ENCODE measurements around the gene ZBTB18. TPM values are rescaled to one million over a fixed set of nuclear protein-coding genes. Genes with fewer than 3 reads are reported as not detected.

The ZBTB18 gene
- total RNA-seq, 2 donors from 2014 or later: 15.4 to 17.9 TPM

DNA sequence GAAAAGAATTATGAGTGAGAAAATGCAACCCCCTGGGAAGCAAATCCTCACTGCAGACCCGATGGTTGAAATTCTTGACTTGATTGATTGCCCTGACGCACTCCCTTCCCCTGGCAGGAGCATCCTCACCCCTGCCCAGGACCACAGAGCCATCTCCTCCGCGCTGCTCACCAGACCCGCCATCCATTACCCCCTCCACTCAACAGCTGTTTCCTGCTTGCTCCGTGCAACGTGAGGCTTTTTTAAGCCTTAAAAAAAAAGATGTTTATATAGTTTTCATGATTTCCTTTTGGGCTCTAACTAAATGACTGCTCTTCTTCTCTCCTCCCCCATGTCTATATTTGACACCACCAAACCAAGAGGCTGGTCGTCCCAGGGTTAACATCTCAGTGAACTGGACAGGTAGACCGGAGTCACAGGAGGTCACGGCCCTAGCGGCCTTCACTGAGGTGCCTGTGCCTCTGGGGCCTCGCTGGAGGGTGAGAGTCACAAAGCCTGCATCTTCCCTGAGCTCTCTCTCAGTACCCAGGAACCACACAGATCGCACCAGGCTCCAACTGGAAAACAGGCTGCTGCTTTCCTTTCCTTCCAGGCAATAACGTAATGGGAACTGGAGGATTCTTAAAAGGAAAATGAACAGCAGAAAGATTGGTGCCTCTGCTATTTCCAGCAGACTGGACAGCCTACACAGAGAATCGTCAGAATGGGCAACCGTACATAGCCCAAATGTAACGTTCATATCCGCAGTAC, 49.8 kb downstream of the ZBTB18 start:
- H3K4me3 Mint-ChIP-seq: no peak overlapping the region

GRCh38 chr1:244102046-244102445, 51.0 kb downstream of the ZBTB18 start:
- Mint-ChIP-seq H3K27ac (no peak overlapping the region), H3K9me3 (peaks cover 7% of the 10 kb centered on the region), H3K27me3 (ENCODE audit: insufficient read depth) (no peaks in the 10 kb centered on the region), H3K36me3 (ENCODE audit: low read depth) (no peaks in the 10 kb centered on the region), H3K4me3 (no peak overlapping the region), H3K4me1 (peaks cover 3% of the 10 kb centered on the region)
- H3K9me3 ChIP-seq (ENCODE audit: control insufficient read depth, low read length): no peaks in the 10 kb centered on the region
- DNase-seq: no peak
- no peak for TF ChIP-seq CTCF (conservative IDR thresholded peaks at IDR 0.05)
- H3K4me3 ChIP-seq (ENCODE audit: low read length): no peak overlapping the region
- WGBS, 2 experiments (ENCODE audit: insufficient coverage in 1 of 2, insufficient read length in 1 of 2): 66 to 88% methylated on average over 6 to 10 of the region's 10 CpGs
- peak overlapping the region; percentile 57 for H3K27ac ChIP-seq (ENCODE audit: low read depth, low read length)
- no peaks in the 10 kb centered on the region for H3K27me3 ChIP-seq (ENCODE audit: control insufficient read depth, insufficient read depth, low read length, poor library complexity, severe bottlenecking)
- H3K4me1 ChIP-seq (ENCODE audit: control insufficient read depth, insufficient read depth, low read length): no peaks in the 10 kb centered on the region
- H3K36me3 ChIP-seq (ENCODE audit: control insufficient read depth, insufficient read depth, low read length): no peaks in the 10 kb centered on the region
- no peak overlapping the region for H3K9ac ChIP-seq (ENCODE audit: extremely low read depth, low read length, poor library complexity, severe bottlenecking)

More for the DNA sequence above, 49.8 kb downstream of the ZBTB18 start:
- Mint-ChIP-seq H3K4me1 (peaks cover 3% of the 10 kb centered on the region), H3K27ac (no peak overlapping the region), H3K27me3 (ENCODE audit: insufficient read depth) (no peaks in the 10 kb centered on the region), H3K9me3 (peaks cover 7% of the 10 kb centered on the region), H3K36me3 (ENCODE audit: low read depth) (no peaks in the 10 kb centered on the region)
- H3K27ac ChIP-seq (ENCODE audit: low read depth, low read length): peak overlapping the region; percentile 61
- no peaks in the 10 kb centered on the region for H3K9me3 ChIP-seq (ENCODE audit: control insufficient read depth, low read length)
- no peaks in the 10 kb centered on the region for H3K4me1 ChIP-seq (ENCODE audit: control insufficient read depth, insufficient read depth, low read length)
- no peak overlapping the region for H3K4me3 ChIP-seq (ENCODE audit: low read length)
- no peak for TF ChIP-seq CTCF (conservative IDR thresholded peaks at IDR 0.05)
- H3K36me3 ChIP-seq (ENCODE audit: control insufficient read depth, insufficient read depth, low read length): no peaks in the 10 kb centered on the region
- no peak overlapping the region for H3K9ac ChIP-seq (ENCODE audit: extremely low read depth, low read length, poor library complexity, severe bottlenecking)
- no peaks in the 10 kb centered on the region for H3K27me3 ChIP-seq (ENCODE audit: control insufficient read depth, insufficient read depth, low read length, poor library complexity, severe bottlenecking)
- WGBS, 2 experiments (ENCODE audit: insufficient coverage in 1 of 2, insufficient read length in 1 of 2): 89 to 91% methylated on average over 7 to 16 of the region's 18 CpGs
- DNase-seq: no peak

DNA sequence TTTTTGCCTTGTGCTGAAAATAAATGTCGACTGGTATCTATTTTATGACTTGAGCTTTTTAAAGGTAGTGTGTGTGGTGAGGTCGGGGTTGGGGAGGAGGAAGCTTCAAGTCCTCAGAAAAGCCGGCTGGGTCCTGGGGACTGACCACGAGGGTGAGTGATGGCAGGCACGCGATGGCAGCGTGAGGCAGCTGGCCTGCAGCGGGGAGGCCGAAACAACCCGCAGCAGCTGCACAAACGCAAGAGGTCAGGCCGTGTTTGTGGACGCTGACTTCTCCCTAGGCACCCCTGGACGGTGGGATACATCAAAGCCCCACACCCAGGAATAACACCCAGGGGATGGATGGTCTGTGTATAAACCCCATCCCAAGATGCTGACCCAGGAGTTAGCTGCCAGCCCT, 51.4 kb downstream of the ZBTB18 start:
- no peak for TF ChIP-seq CTCF (conservative IDR thresholded peaks at IDR 0.05)
- no peaks in the 10 kb centered on the region for H3K36me3 Mint-ChIP-seq (ENCODE audit: low read depth)
- H3K9me3 Mint-ChIP-seq: peaks cover 7% of the 10 kb centered on the region
- DNase-seq: no peak
- no peak overlapping the region for H3K9ac ChIP-seq (ENCODE audit: extremely low read depth, low read length, poor library complexity, severe bottlenecking)
- 90% methylated on average over 5 to 14 of the region's 14 CpGs for WGBS, 2 experiments (ENCODE audit: insufficient coverage in 1 of 2, insufficient read length in 1 of 2)
- H3K27me3 ChIP-seq (ENCODE audit: control insufficient read depth, insufficient read depth, low read length, poor library complexity, severe bottlenecking): no peaks in the 10 kb centered on the region
- H3K36me3 ChIP-seq (ENCODE audit: control insufficient read depth, insufficient read depth, low read length): no peaks in the 10 kb centered on the region
- peaks cover 3% of the 10 kb centered on the region for H3K4me1 Mint-ChIP-seq
- no peaks in the 10 kb centered on the region for H3K9me3 ChIP-seq (ENCODE audit: control insufficient read depth, low read length)
- H3K27ac ChIP-seq (ENCODE audit: low read depth, low read length): peak overlapping the region; percentile 57
- no peaks in the 10 kb centered on the region for H3K4me1 ChIP-seq (ENCODE audit: control insufficient read depth, insufficient read depth, low read length)
- no peaks in the 10 kb centered on the region for H3K27me3 Mint-ChIP-seq (ENCODE audit: insufficient read depth)
- no peak overlapping the region for H3K4me3 ChIP-seq (ENCODE audit: low read length)
- H3K27ac Mint-ChIP-seq: no peak overlapping the region
- no peak overlapping the region for H3K4me3 Mint-ChIP-seq
